ENCODE data around the gene CYP2D6. TPM values are rescaled to one million over a fixed set of nuclear protein-coding genes. Genes with fewer than 3 reads are reported as not detected.

CYP2D6 gene
- total RNA-seq, 2 experiments from 2014 or later, result 1.5 to 2.0 TPM

DNA sequence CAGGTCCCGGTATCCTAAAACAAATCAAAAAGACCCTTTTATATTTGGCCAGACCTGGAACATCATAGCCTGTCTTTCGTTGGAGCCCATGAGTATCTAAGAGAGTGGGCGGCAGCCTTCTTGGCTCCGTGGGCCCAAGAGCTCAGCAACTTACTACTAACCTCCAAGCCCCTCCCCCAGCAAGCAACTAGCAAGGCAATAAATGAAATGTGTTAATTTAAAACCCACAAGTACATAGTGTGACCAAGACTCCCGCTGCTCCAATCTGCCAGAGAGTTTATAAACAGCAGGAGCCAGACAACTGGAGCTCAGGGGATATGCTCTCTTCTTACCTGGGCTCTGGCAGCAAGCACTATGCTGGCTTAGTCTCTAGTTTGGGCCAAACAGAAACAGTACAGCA is 40.8 kb upstream of the CYP2D6 start:
- Mint-ChIP-seq H3K27me3 (no peaks in the 10 kb centered on the region), H3K27ac (peak overlapping the region; percentile 4), H3K4me3 (no peak overlapping the region), H3K4me1 (ENCODE audit: low read depth) (peaks cover 24% of the 10 kb centered on the region), H3K36me3 (ENCODE audit: low read depth) (peaks cover 11% of the 10 kb centered on the region), H3K9me3 (no peaks in the 10 kb centered on the region)
- no peak for ATAC-seq
- ChIA-PET POLR2A (no interaction called here), CTCF (interaction anchor here (0.6 to 1.0 kb wide), 2 partner anchors 21 to 257 kb away, joined by 3 read pairs; no protein-coding TSS in a partner anchor)
- TF ChIP-seq, protein P1, sequence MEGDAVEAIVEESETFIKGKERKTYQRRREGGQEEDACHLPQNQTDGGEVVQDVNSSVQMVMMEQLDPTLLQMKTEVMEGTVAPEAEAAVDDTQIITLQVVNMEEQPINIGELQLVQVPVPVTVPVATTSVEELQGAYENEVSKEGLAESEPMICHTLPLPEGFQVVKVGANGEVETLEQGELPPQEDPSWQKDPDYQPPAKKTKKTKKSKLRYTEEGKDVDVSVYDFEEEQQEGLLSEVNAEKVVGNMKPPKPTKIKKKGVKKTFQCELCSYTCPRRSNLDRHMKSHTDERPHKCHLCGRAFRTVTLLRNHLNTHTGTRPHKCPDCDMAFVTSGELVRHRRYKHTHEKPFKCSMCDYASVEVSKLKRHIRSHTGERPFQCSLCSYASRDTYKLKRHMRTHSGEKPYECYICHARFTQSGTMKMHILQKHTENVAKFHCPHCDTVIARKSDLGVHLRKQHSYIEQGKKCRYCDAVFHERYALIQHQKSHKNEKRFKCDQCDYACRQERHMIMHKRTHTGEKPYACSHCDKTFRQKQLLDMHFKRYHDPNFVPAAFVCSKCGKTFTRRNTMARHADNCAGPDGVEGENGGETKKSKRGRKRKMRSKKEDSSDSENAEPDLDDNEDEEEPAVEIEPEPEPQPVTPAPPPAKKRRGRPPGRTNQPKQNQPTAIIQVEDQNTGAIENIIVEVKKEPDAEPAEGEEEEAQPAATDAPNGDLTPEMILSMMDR (IDR thresholded peaks at IDR 0.05), result no peak
- intact Hi-C loops (cut with micrococcal nuclease), result loop anchor here (10.0 kb wide), 1 partner anchor 93 kb away; no protein-coding TSS in a partner anchor
- no peak for DNase-seq

DNA sequence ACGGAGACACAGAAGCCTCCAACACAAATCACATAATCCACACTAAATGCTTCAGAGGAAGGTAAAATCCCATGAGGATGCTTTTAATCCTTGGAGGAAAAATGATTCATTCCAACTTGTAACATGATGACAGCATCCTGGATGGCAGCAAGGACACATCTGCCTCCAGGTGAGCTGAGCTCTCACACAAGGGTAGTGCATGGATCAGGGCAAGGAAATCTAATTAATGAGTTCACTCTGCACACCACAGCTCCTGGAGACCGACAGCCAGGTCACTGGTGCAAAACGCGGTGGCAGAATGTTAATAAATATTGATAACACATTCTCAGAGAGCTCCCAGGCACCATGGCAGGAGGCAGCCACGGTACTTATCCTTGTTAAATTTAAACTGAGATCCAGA is 40.3 kb upstream of the CYP2D6 start:
- intact Hi-C loops (cut with micrococcal nuclease), result loop anchor here (10.0 kb wide), 1 partner anchor 94 kb away; no protein-coding TSS in a partner anchor
- H3K36me3 Mint-ChIP-seq (ENCODE audit: low read depth), result peaks cover 7% of the 10 kb centered on the region
- DNase-seq (no peak), ATAC-seq (no peak)
- H3K4me3 Mint-ChIP-seq, result no peak overlapping the region
- ChIA-PET CTCF (interaction anchor here (0.6 to 1.9 kb wide), 4 partner anchors 21 to 273 kb away, joined by 3 to 16 read pairs (median 6); no protein-coding TSS in a partner anchor), POLR2A (no interaction called here)
- TF ChIP-seq, protein P1 (IDR thresholded peaks at IDR 0.05), result no peak
- H3K9me3 Mint-ChIP-seq, result no peaks in the 10 kb centered on the region
- peaks cover 21% of the 10 kb centered on the region for H3K4me1 Mint-ChIP-seq (ENCODE audit: low read depth)
- no peak overlapping the region for H3K27ac Mint-ChIP-seq
- no peaks in the 10 kb centered on the region for H3K27me3 Mint-ChIP-seq

DNA sequence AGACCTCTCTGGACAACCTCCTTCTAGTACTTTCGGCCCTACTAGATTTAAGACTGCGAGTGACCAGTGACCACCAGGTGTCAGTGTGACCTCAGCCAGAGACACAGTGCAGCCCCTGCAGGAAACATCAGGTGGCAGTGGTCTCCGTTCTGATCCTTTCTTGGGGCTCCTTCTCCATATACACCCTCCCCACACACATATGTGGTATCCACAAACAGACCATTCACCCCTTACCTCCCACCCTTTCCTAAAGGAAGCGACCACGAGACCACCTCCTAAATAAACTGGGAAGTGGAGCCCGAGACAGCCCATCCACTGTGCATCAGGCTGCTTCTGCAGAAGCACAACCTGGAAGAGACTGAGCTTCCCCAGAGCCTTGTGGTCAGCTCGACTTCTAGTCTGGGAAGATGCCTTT is 38.5 kb upstream of the CYP2D6 start:
- H3K9me3 Mint-ChIP-seq, result no peaks in the 10 kb centered on the region
- intact Hi-C loops (cut with micrococcal nuclease), result loop anchor here (2.0 kb wide), 1 partner anchor 268 kb away; no protein-coding TSS in a partner anchor
- H3K4me1 Mint-ChIP-seq (ENCODE audit: low read depth), result peaks cover 17% of the 10 kb centered on the region
- peaks cover 6% of the 10 kb centered on the region for H3K36me3 Mint-ChIP-seq (ENCODE audit: low read depth)
- TF ChIP-seq, protein P1 (IDR thresholded peaks at IDR 0.05), result peak; percentile 91
- ChIA-PET CTCF (interaction anchor here (0.6 to 1.9 kb wide), 15 partner anchors 14 to 275 kb away, joined by 3 to 16 read pairs (median 3); no protein-coding TSS in a partner anchor), POLR2A (no interaction called here)
- H3K27ac Mint-ChIP-seq, result no peak overlapping the region
- ATAC-seq, result peak; percentile 94
- H3K27me3 Mint-ChIP-seq, result no peaks in the 10 kb centered on the region
- H3K4me3 Mint-ChIP-seq, result no peak overlapping the region
- DNase-seq, result peak; percentile 89

DNA sequence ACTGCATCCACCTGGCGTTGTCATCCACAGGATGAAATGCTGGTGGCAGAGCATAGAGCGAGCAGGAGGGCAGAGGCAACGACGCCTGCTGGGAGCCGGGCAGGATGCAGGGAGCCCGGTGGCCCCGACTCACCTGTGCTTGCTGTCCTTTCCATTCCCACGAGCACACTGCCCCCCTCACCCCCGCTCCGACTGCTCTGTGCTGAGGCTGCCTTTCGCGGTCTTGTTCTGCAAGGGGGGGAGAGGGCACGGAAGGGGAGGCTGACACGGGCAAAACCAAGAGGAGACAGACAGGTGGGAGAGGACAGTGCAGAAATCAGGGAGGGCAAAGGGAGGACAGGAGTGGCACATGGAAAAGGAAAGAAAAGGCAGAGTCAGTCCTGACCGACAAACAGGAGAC is 37.9 kb upstream of the CYP2D6 start:
- no peaks in the 10 kb centered on the region for H3K27me3 Mint-ChIP-seq
- H3K4me1 Mint-ChIP-seq (ENCODE audit: low read depth), result peaks cover 12% of the 10 kb centered on the region
- H3K4me3 Mint-ChIP-seq, result no peak overlapping the region
- no peaks in the 10 kb centered on the region for H3K9me3 Mint-ChIP-seq
- POLR2A ChIA-PET, result no interaction called here
- CTCF ChIA-PET, result interaction anchor here (0.8 to 1.5 kb wide), 5 partner anchors 12 to 275 kb away, joined by 3 to 5 read pairs (median 4); no protein-coding TSS in a partner anchor
- ATAC-seq (no peak), DNase-seq (no peak)
- TF ChIP-seq, protein P1 (IDR thresholded peaks at IDR 0.05), result no peak
- intact Hi-C loops (cut with micrococcal nuclease), result loop anchor here (2.0 kb wide), 1 partner anchor 268 kb away; no protein-coding TSS in a partner anchor
- no peak overlapping the region for H3K27ac Mint-ChIP-seq
- peaks cover 6% of the 10 kb centered on the region for H3K36me3 Mint-ChIP-seq (ENCODE audit: low read depth)

DNA sequence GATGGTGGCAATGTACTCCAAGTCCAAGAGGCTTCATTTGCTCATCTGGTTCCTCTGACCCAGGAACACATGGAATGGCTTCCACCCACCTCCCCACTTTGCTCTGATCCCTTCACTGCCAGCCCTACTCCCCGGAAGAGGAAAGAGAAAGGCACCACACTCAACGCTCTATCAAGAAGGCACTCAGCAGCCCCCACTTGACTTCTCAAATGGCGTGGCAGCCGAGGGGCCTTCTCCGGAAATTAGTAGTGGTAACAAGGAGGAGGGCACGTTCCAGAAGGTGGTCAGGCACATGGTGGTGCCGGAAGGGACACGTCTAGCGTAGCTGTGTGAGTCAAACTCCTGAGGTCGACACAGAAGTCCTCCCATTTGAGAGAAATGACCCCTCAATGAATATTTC is 36.5 kb upstream of the CYP2D6 start:
- POLR2A ChIA-PET, result interaction anchor here (0.7 kb wide), 2 partner anchors 35 to 1759 kb away, joined by 3 read pairs; no protein-coding TSS in a partner anchor
- peaks cover 6% of the 10 kb centered on the region for H3K36me3 Mint-ChIP-seq (ENCODE audit: low read depth)
- no peak overlapping the region for H3K4me3 Mint-ChIP-seq
- H3K4me1 Mint-ChIP-seq (ENCODE audit: low read depth), result peaks cover 3% of the 10 kb centered on the region
- H3K27ac Mint-ChIP-seq, result no peak overlapping the region
- DNase-seq, result no peak
- intact Hi-C loops (cut with micrococcal nuclease), result no loop called here
- CTCF ChIA-PET, result interaction anchor here (1.3 kb wide), 1 partner anchor 277 kb away, joined by 3 read pairs; no protein-coding TSS in a partner anchor
- ATAC-seq, result no peak
- H3K27me3 Mint-ChIP-seq, result no peaks in the 10 kb centered on the region
- H3K9me3 Mint-ChIP-seq, result no peaks in the 10 kb centered on the region
- TF ChIP-seq, protein P1 (IDR thresholded peaks at IDR 0.05), result no peak

Measured in activated CD8-positive, alpha-beta T cell treated with anti-CD3 and anti-CD28 coated beads for 36 hours (primary cell).